ENCODE results near the gene ULK3.

DNA sequence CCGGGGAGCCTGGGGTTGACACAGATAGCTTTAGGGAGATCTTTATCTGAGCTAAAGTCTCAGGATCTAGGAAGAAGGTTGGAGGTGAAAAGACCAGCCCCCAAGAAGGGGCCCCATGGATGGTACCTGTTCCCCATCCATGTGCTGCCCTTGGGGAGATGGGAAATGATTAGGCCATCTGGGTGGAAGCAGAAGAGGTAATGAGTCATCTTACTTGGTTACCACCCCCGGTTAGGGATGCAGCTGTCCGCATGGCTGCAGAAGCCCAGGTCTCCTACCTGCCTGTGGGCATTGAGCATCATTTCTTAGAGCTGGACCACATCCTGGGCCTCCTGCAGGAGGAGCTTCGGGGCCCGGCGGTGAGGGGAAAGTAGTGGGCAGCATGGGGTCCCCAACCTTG is 19.6 kb downstream of the ULK3 start:
- no peak for TF ChIP-seq POLR2A (IDR thresholded peaks at IDR 0.05; ENCODE audit: low read length)
- TF ChIP-seq GATA1 (IDR thresholded peaks at IDR 0.05; ENCODE audit: low read depth, low read length), result no peak

All from erythroblast (primary cell).